ENCODE results near the gene TENM4. TPM values are rescaled to one million over a fixed set of nuclear protein-coding genes. Genes with fewer than 3 reads are reported as not detected.

The TENM4 gene
- polyA plus RNA-seq, 2 of the 4 experiments (the other 2 are of a cell fraction): 0.06 to 0.31 TPM

DNA sequence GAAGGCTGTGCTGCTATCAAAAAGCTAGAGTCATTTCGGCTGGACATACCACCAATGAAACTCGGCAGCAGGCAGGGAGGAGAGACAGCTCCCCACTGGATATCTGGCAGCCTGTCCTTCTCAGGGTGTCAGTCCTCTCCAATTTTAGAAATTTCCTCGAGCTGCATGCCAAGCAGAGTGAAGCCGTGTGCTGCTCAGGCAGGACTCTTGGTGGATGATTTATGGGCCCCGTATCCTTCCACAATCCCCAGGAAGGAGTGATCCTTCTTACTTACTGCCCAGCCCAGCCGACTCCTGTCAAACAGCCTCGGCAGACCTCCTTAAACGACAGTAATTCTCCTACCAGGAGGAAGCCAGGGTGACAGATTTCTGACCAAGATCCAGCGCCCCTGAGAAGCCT is 410.4 kb downstream of the TENM4 start:
- Histone ChIP-seq H3K4me3 (no peak overlapping the region), H3K27ac (no peak overlapping the region), H3K4me1 (no peaks in the 10 kb centered on the region), H3K4me2 (no peak overlapping the region), H3K9me3 (no peaks in the 10 kb centered on the region)
- DNase-seq (ENCODE audit: low read depth in 1 of 2, low spot score in 1 of 2) (no peak), FAIRE-seq (no peak), ATAC-seq (no peak)
- 32% methylated on average over 7 of the region's 9 CpGs for WGBS (ENCODE audit: missing lambda C conversion rate)
- no peak for TF ChIP-seq PHF8 (IDR thresholded peaks at IDR 0.05; ENCODE audit: borderline replicate concordance, low read depth)
- TF ChIP-seq RCOR1 (IDR thresholded peaks at IDR 0.05; ENCODE audit: low read depth, low read length): no peak
- CTCF ChIA-PET: no interaction called here
- POLR2A ChIA-PET: no interaction called here

DNA sequence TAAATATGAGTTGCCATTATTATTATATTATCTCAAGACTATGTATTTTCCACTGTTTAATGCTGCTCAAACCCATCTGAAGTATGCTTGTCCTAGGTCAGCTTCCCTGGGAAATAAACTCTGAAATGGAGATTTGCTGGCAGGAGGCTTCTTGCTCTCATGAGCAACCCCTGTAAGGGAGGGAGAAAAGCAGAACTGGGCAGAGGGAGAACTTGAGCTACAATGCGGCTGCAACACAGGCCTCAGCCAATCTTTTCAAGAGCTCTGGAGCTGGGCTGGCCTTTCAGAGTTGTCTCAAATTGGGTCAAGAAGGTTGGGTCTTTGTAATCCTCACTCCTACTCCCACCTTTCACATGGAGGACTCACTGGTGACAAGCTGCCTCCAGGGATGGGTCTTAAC is 412.6 kb downstream of the TENM4 start:
- 83% methylated on average over 1 of the region's 1 CpG for WGBS (ENCODE audit: missing lambda C conversion rate)
- no peak for ATAC-seq
- CTCF ChIA-PET: no interaction called here

DNA sequence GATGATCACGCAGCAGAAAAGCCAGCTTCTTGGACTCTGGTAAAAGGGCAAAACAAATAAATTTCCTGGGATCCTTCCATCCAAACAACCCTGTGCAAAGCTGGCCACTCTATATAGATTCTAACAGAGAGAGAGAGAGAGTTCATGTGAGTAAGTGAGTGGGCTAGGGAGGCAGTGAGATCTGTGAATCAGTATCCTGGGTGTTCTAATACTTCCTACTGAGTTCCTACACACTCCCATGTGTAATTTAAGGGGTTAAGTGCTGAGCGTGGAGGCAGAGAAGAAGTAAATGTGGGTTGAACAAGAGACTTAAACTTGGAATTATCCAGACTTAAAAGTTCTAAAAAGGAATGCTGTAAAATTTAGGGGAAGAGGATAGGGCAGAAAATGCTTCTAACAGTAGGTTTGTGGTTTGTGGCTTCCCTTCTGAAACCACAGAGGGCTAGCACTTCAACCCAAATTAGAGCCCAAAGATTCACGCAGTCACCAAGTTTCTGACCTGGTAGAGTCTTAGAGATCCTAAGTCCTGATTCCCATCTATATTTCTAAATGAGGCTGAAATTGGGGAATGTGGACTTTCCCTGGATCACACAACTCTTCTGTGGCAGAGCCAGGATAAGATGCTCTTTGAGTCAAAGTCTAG is 413.9 kb downstream of the TENM4 start:
- H3K4me1 ChIP-seq: no peaks in the 10 kb centered on the region
- ChIA-PET CTCF (interaction anchor here (0.9 to 1.1 kb wide), 2 partner anchors 9 to 31 kb away, joined by 3 read pairs; no protein-coding TSS in a partner anchor), POLR2A (no interaction called here)
- TF ChIP-seq JUNB (IDR thresholded peaks at IDR 0.05): no peak
- TF ChIP-seq POLR2A (IDR thresholded peaks at IDR 0.05; ENCODE audit: low read length): no peak
- no peak for TF ChIP-seq HDAC2 (IDR thresholded peaks at IDR 0.05)
- TF ChIP-seq NFE2L2 (conservative IDR thresholded peaks at IDR 0.05; ENCODE audit: low read length): no peak
- TF ChIP-seq CHD2 (IDR thresholded peaks at IDR 0.05; ENCODE audit: low read length, partially characterized antibody): no peak
- no peak for TF ChIP-seq FOXS1 (CRISPR knock-in tag; IDR thresholded peaks at IDR 0.05)
- TF ChIP-seq RNF2 (IDR thresholded peaks at IDR 0.05; ENCODE audit: borderline replicate concordance, low read depth): no peak
- TF ChIP-seq ZC3H11A (IDR thresholded peaks at IDR 0.05): no peak
- no peak for TF ChIP-seq HOXA7 (CRISPR knock-in tag; IDR thresholded peaks at IDR 0.05)
- TF ChIP-seq EP300 (IDR thresholded peaks at IDR 0.05): no peak
- TF ChIP-seq ZNF302 (CRISPR knock-in tag; IDR thresholded peaks at IDR 0.05): no peak
- TF ChIP-seq POLR2AphosphoS2 (conservative IDR thresholded peaks at IDR 0.05; ENCODE audit: low read length): no peak
- no peak for TF ChIP-seq PHF8 (IDR thresholded peaks at IDR 0.05; ENCODE audit: borderline replicate concordance, low read depth)
- TF ChIP-seq BHLHE40 (IDR thresholded peaks at IDR 0.05; ENCODE audit: low read depth, low read length): no peak
- FAIRE-seq: no peak
- WGBS (ENCODE audit: missing lambda C conversion rate): 44% methylated on average over 3 of the region's 3 CpGs
- no peak for DNase-seq (ENCODE audit: low read depth in 1 of 2, low spot score in 1 of 2)
- ATAC-seq: no peak
- no peak overlapping the region for H3K4me3 ChIP-seq
- no peak overlapping the region for H3K27ac ChIP-seq
- H3K9me3 ChIP-seq: no peaks in the 10 kb centered on the region
- no peak overlapping the region for H3K4me2 ChIP-seq

More for the DNA sequence above, 412.6 kb downstream of the TENM4 start:
- H3K4me2 ChIP-seq: no peak overlapping the region
- no peaks in the 10 kb centered on the region for H3K9me3 ChIP-seq
- TF ChIP-seq KDM1A (IDR thresholded peaks at IDR 0.05; ENCODE audit: low read depth) (no peak), MYC (IDR thresholded peaks at IDR 0.05; ENCODE audit: borderline replicate concordance, low read length) (no peak), EHMT2 (IDR thresholded peaks at IDR 0.05; ENCODE audit: low read depth) (no peak), MAFK (IDR thresholded peaks at IDR 0.05; ENCODE audit: partially characterized antibody) (no peak), FOSL2 (IDR thresholded peaks at IDR 0.05) (no peak), FOSL2 (CRISPR knock-in tag; IDR thresholded peaks at IDR 0.05) (no peak), JUN (IDR thresholded peaks at IDR 0.05) (no peak)
- TF ChIP-seq, protein P1, sequence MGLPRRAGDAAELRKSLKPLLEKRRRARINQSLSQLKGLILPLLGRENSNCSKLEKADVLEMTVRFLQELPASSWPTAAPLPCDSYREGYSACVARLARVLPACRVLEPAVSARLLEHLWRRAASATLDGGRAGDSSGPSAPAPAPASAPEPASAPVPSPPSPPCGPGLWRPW (IDR thresholded peaks at IDR 0.05): no peak
- DNase-seq (ENCODE audit: low read depth in 1 of 2, low spot score in 1 of 2): no peak
- H3K27ac ChIP-seq: no peak overlapping the region
- FAIRE-seq: no peak
- H3K4me1 ChIP-seq: no peaks in the 10 kb centered on the region
- H3K4me3 ChIP-seq: no peak overlapping the region
- POLR2A ChIA-PET: no interaction called here

DNA sequence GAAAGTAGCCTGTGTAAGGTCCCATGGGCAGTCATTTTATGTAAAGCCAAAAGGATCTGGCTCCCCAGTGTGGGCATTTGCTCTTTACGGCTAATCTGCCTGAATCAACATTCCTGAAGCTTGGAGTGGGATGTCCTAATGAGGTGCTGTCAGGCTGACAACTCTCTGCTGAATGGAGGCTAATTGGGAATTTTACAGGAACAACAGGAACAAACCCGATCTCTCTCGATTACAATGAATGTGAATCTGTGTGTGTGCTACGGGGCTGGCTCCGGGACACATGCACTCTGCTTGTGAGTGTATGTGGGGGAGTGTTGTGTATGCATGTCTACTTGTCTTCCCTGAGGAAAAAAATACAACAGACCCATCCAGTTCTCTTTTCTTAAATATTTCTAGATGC is 415.2 kb downstream of the TENM4 start:
- Histone ChIP-seq H3K4me1 (no peaks in the 10 kb centered on the region), H3K4me2 (no peak overlapping the region), H3K4me3 (no peak overlapping the region), H3K9me3 (no peaks in the 10 kb centered on the region), H3K27ac (no peak overlapping the region)
- WGBS (ENCODE audit: missing lambda C conversion rate): 66% methylated on average over 5 of the region's 5 CpGs
- TF ChIP-seq EHMT2 (IDR thresholded peaks at IDR 0.05; ENCODE audit: low read depth): no peak
- TF ChIP-seq, protein P2, sequence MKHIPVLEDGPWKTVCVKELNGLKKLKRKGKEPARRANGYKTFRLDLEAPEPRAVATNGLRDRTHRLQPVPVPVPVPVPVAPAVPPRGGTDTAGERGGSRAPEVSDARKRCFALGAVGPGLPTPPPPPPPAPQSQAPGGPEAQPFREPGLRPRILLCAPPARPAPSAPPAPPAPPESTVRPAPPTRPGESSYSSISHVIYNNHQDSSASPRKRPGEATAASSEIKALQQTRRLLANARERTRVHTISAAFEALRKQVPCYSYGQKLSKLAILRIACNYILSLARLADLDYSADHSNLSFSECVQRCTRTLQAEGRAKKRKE (CRISPR knock-in tag; IDR thresholded peaks at IDR 0.05; ENCODE audit: low read depth): no peak
- no peak for TF ChIP-seq NFE2L2 (conservative IDR thresholded peaks at IDR 0.05; ENCODE audit: low read length)
- TF ChIP-seq, protein P3, sequence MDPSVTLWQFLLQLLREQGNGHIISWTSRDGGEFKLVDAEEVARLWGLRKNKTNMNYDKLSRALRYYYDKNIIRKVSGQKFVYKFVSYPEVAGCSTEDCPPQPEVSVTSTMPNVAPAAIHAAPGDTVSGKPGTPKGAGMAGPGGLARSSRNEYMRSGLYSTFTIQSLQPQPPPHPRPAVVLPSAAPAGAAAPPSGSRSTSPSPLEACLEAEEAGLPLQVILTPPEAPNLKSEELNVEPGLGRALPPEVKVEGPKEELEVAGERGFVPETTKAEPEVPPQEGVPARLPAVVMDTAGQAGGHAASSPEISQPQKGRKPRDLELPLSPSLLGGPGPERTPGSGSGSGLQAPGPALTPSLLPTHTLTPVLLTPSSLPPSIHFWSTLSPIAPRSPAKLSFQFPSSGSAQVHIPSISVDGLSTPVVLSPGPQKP (IDR thresholded peaks at IDR 0.05; ENCODE audit: low read depth, low read length): no peak
- TF ChIP-seq FOSB (CRISPR knock-in tag; IDR thresholded peaks at IDR 0.05): no peak
- TF ChIP-seq SMC3 (IDR thresholded peaks at IDR 0.05): no peak
- TF ChIP-seq PHF8 (IDR thresholded peaks at IDR 0.05; ENCODE audit: borderline replicate concordance, low read depth): no peak
- TF ChIP-seq TFCP2L1 (CRISPR knock-in tag; IDR thresholded peaks at IDR 0.05): no peak
- TF ChIP-seq KDM1A (IDR thresholded peaks at IDR 0.05; ENCODE audit: low read depth): no peak
- no peak for TF ChIP-seq HOXB13 (CRISPR knock-in tag; IDR thresholded peaks at IDR 0.05; ENCODE audit: low read depth)
- no peak for TF ChIP-seq MAFK (IDR thresholded peaks at IDR 0.05; ENCODE audit: partially characterized antibody)
- TF ChIP-seq, protein P1 (IDR thresholded peaks at IDR 0.05): no peak
- TF ChIP-seq RFX5 (IDR thresholded peaks at IDR 0.05): no peak
- TF ChIP-seq FOXS1 (CRISPR knock-in tag; IDR thresholded peaks at IDR 0.05): no peak
- no peak for TF ChIP-seq TP53 (CRISPR knock-in tag; IDR thresholded peaks at IDR 0.05)
- FAIRE-seq (no peak), DNase-seq (ENCODE audit: low read depth in 1 of 2, low spot score in 1 of 2) (no peak), ATAC-seq (no peak)
- CTCF ChIA-PET: no interaction called here
- POLR2A ChIA-PET: no interaction called here
